GM12891 (cell line): ENCODE data around the gene SSTR3.

Source experiments
- PAX5 ChIP-seq: IDR thresholded peaks from 2 replicates; pipeline ENCODE4 v1.6.1; 2011; ENCODE audit warnings: low read length, moderate library complexity, mild to moderate bottlenecking; ENCODE audit not compliant: insufficient read depth, severe bottlenecking
- POLR2A ChIP-seq: IDR thresholded peaks from 2 replicates; pipeline ENCODE4 v1.6.1; 2011; ENCODE audit warnings: low read depth, low read length, control low read depth
- POLR2AphosphoS5 ChIP-seq: IDR thresholded peaks from 2 replicates; pipeline ENCODE4 v1.6.1; 2011; ENCODE audit warnings: low read depth, low read length, control low read depth

DNA sequence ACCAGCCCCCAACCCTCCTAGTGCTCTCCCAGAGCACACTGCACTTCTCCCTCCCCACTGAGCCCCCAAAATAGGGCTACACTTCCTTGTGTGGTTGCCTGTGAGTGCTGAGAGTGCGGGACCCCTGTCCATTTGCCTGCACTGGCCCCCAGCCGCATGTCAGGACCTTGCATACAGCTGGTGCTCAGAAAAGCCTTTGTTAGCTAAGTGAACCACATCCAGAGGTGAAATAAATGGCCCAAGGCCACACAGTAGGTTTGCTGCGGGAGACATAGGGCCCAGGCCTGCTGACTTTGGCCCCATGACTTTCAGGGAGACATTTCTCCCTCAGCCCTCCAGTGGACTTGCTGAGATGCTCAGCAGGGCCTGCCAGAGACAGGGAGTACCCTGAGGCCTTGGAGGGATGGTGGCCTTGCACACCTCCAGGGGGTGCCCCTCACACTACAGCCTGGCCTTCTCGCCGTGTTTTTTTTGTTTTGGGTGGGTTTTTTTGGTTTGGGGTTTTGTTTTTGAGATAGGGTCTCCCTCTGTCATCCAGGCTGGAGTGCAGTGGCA is 10.2 kb downstream of the SSTR3 start:
- TF ChIP-seq POLR2A (no peak), POLR2AphosphoS5 (no peak), PAX5 (no peak)
